Glutamatergic neuron (in vitro differentiated cells): ENCODE data around the gene IRX2. TPM values are rescaled to one million over a fixed set of nuclear protein-coding genes. Genes with fewer than 3 reads are reported as not detected.

Source experiments
- DNase-seq: peaks from one replicate; pipeline ENCODE4 v3.0.0; 2022
- H3K27ac Mint-ChIP-seq: one replicate; pipeline ENCODE4 v1.8.0; 2020; ENCODE audit warnings: mild to moderate bottlenecking, mixed read lengths, inconsistent platforms; ENCODE audit not compliant: unreplicated experiment
- H3K27me3 Mint-ChIP-seq: one replicate; pipeline ENCODE4 v1.8.0; 2020; ENCODE audit warnings: mild to moderate bottlenecking, moderate library complexity, mixed read lengths, inconsistent platforms; ENCODE audit not compliant: unreplicated experiment
- H3K36me3 Mint-ChIP-seq: one replicate; pipeline ENCODE4 v1.8.0; 2020; ENCODE audit warnings: mild to moderate bottlenecking, mixed read lengths, inconsistent platforms; ENCODE audit not compliant: unreplicated experiment
- H3K4me1 Mint-ChIP-seq: one replicate; pipeline ENCODE4 v1.8.0; 2020; ENCODE audit warnings: mild to moderate bottlenecking, low read depth, mixed read lengths, inconsistent platforms; ENCODE audit not compliant: unreplicated experiment
- H3K4me3 Mint-ChIP-seq: one replicate; pipeline ENCODE4 v1.8.0; 2020; ENCODE audit warnings: mild to moderate bottlenecking, mixed read lengths, inconsistent platforms; ENCODE audit not compliant: unreplicated experiment
- H3K9me3 Mint-ChIP-seq: one replicate; pipeline ENCODE4 v1.8.0; 2020; ENCODE audit warnings: mild to moderate bottlenecking, moderate library complexity, mixed read lengths, inconsistent platforms; ENCODE audit not compliant: unreplicated experiment
- CTCF ChIP-seq: fragments of 200-600 bp; sonication (generic); IDR thresholded peaks from one replicate; pipeline ENCODE4 v1.5.0; 2021; ENCODE audit not compliant: partially characterized antibody, unreplicated experiment
- total RNA-seq: library from RNA; stranded (reverse); fragmentation: NEBNext Ultra II Directional; extraction: Animal tissue kit (Norgen Biotek cat#: 25700); gene quantifications from one replicate; pipeline ENCODE4 v1.2.1, GENCODE V29; 2021; ENCODE audit not compliant: unreplicated experiment

Gene IRX2
- total RNA-seq, 1 donor from 2014 or later, result 60.7 TPM

GRCh38 chr5:2761921-2762488 is 10.5 kb upstream of the IRX2 start:
- peak overlapping the region; percentile 7 for H3K27ac Mint-ChIP-seq
- TF ChIP-seq CTCF, result no peak
- peaks cover 3% of the 10 kb centered on the region for H3K9me3 Mint-ChIP-seq
- no peak for DNase-seq
- H3K4me3 Mint-ChIP-seq, result no peak overlapping the region
- no peaks in the 10 kb centered on the region for H3K36me3 Mint-ChIP-seq
- peaks cover 21% of the 10 kb centered on the region for H3K4me1 Mint-ChIP-seq
- H3K27me3 Mint-ChIP-seq, result peaks cover 6% of the 10 kb centered on the region

- TF ChIP-seq CTCF, result no peak
- no peak overlapping the region for H3K4me3 Mint-ChIP-seq
These were observed 8.4 kb upstream of the IRX2 start for GRCh38 chr5:2759696-2760461.

GRCh38 chr5:2759091-2759490 is 7.6 kb upstream of the IRX2 start:
- Mint-ChIP-seq H3K9me3 (peaks cover 5% of the 10 kb centered on the region), H3K4me1 (peaks cover 34% of the 10 kb centered on the region), H3K27ac (no peak overlapping the region), H3K36me3 (no peaks in the 10 kb centered on the region), H3K4me3 (no peak overlapping the region), H3K27me3 (peaks cover 14% of the 10 kb centered on the region)
- DNase-seq, result no peak
- TF ChIP-seq CTCF, result no peak

More at GRCh38 chr5:2759696-2760461, 8.4 kb upstream of the IRX2 start:
- peaks cover 3% of the 10 kb centered on the region for H3K9me3 Mint-ChIP-seq
- peaks cover 11% of the 10 kb centered on the region for H3K27me3 Mint-ChIP-seq
- no peak for DNase-seq
- peaks cover 30% of the 10 kb centered on the region for H3K4me1 Mint-ChIP-seq
- H3K36me3 Mint-ChIP-seq, result no peaks in the 10 kb centered on the region
- no peak overlapping the region for H3K27ac Mint-ChIP-seq

- TF ChIP-seq CTCF, result no peak
- H3K4me3 Mint-ChIP-seq, result no peak overlapping the region
- H3K4me1 Mint-ChIP-seq, result peaks cover 35% of the 10 kb centered on the region
- H3K27me3 Mint-ChIP-seq, result peaks cover 16% of the 10 kb centered on the region
- H3K36me3 Mint-ChIP-seq, result no peaks in the 10 kb centered on the region
- H3K27ac Mint-ChIP-seq, result no peak overlapping the region
- DNase-seq, result no peak
- peaks cover 6% of the 10 kb centered on the region for H3K9me3 Mint-ChIP-seq
These were observed 7.2 kb upstream of the IRX2 start for GRCh38 chr5:2758632-2759031.

GRCh38 chr5:2757563-2758351 is 6.3 kb upstream of the IRX2 start:
- peak overlapping the region; percentile 75 for H3K27ac Mint-ChIP-seq
- peak; percentile 38 for DNase-seq
- peaks cover 38% of the 10 kb centered on the region for H3K4me1 Mint-ChIP-seq

More at GRCh38 chr5:2757563-2758351, 6.3 kb upstream of the IRX2 start:
- peaks cover 23% of the 10 kb centered on the region for H3K27me3 Mint-ChIP-seq
- peak overlapping the region; percentile 95 for H3K4me3 Mint-ChIP-seq
- no peaks in the 10 kb centered on the region for H3K36me3 Mint-ChIP-seq
- no peak for TF ChIP-seq CTCF
- peaks cover 9% of the 10 kb centered on the region for H3K9me3 Mint-ChIP-seq
